Peyer's patch (tissue), 4 donors: Measurements from ENCODE around the gene CAPN3.

Experiments
- POLR2A ChIP-seq, 2 donors: fragments of 450-650 bp; IDR thresholded peaks; one replicate each; pipeline ENCODE4 v1.5.1; 2017; ENCODE audit warnings: antibody characterized with exemption in 2 of 2, mild to moderate bottlenecking in 2 of 2, moderate library complexity in 2 of 2
- TF ChIP-seq, protein P1 (sequence below), 6 experiments: fragments of 450-650 bp in 4 of 6; fragments of 200-600 bp in 2 of 6; sonication (generic) in 1 of 6; IDR thresholded peaks; one replicate each; pipeline ENCODE4 v1.5.1; 2017 to 2019; ENCODE audit warnings: antibody characterized with exemption in 6 of 6, mild to moderate bottlenecking in 3 of 6, moderate library complexity in 1 of 6

DNA sequence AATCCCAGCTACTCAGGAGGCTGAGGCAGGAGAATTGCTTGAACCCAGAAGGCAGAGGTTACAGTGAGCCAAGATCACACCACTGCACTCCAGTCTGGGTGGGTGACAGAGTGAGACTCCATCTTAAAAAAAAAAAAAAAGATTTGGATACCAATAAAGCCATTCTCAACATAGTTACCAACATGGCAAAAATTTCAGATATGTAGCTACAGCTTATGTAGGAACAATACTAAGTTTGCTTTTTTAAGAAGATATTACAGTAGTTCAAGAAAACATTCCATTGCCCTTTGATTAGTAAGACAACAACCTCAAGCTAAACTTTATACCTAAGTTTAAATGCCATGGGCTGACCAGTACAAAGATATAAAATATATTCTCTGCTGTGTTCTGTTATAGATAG is 97.2 kb downstream of the CAPN3 start:
- TF ChIP-seq, protein P1, sequence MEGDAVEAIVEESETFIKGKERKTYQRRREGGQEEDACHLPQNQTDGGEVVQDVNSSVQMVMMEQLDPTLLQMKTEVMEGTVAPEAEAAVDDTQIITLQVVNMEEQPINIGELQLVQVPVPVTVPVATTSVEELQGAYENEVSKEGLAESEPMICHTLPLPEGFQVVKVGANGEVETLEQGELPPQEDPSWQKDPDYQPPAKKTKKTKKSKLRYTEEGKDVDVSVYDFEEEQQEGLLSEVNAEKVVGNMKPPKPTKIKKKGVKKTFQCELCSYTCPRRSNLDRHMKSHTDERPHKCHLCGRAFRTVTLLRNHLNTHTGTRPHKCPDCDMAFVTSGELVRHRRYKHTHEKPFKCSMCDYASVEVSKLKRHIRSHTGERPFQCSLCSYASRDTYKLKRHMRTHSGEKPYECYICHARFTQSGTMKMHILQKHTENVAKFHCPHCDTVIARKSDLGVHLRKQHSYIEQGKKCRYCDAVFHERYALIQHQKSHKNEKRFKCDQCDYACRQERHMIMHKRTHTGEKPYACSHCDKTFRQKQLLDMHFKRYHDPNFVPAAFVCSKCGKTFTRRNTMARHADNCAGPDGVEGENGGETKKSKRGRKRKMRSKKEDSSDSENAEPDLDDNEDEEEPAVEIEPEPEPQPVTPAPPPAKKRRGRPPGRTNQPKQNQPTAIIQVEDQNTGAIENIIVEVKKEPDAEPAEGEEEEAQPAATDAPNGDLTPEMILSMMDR (IDR thresholded peaks at IDR 0.05): no peak
- TF ChIP-seq POLR2A (IDR thresholded peaks at IDR 0.05): no peak
